ENCODE results near the gene TMED5. TPM values are rescaled to one million over a fixed set of nuclear protein-coding genes. Genes with fewer than 3 reads are reported as not detected.

Gene TMED5
- polyA plus RNA-seq, 3 donors, result 30.0 to 75.8 (median 62.8) TPM

DNA sequence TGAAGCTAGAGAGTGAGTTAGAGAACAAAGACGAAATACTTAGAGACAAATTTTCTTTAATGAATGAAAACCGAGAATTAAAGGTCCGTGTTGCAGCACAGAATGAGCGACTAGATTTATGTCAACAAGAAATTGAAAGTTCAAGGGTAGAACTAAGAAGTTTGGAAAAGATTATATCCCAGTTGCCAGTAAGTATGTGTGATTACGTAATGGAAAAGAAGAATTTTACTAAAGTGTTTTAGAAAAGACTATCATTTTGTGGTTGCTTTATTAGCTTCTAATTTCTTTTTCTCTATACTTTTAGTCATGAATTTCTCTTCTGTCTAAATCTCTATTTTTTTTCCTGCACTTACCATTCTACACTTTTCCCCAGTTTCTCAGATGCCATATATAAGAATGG, 27.0 kb upstream of the TMED5 start:
- no peaks in the 10 kb centered on the region for H3K4me1 ChIP-seq (ENCODE audit: control insufficient read depth in 1 of 2, insufficient read depth in 2 of 2, low read length in 2 of 2)
- Mint-ChIP-seq H3K36me3 (peaks cover 26 to 41% of the 10 kb centered on the region in 2 donors), H3K27ac (no peak overlapping the region), H3K27me3 (ENCODE audit: low read depth in 3 of 3) (no peaks in the 10 kb centered on the region), H3K4me1 (no peaks in the 10 kb centered on the region), H3K4me3 (no peak overlapping the region), H3K9me3 (no peaks in the 10 kb centered on the region)
- WGBS (ENCODE audit: insufficient coverage), result 100% methylated on average over 4 of the region's 5 CpGs
- H3K4me3 ChIP-seq (replicated peaks in 1 of 3; ENCODE audit: low read depth in 2 of 3, low read length in 3 of 3), result no peak overlapping the region
- TF ChIP-seq, protein P1, sequence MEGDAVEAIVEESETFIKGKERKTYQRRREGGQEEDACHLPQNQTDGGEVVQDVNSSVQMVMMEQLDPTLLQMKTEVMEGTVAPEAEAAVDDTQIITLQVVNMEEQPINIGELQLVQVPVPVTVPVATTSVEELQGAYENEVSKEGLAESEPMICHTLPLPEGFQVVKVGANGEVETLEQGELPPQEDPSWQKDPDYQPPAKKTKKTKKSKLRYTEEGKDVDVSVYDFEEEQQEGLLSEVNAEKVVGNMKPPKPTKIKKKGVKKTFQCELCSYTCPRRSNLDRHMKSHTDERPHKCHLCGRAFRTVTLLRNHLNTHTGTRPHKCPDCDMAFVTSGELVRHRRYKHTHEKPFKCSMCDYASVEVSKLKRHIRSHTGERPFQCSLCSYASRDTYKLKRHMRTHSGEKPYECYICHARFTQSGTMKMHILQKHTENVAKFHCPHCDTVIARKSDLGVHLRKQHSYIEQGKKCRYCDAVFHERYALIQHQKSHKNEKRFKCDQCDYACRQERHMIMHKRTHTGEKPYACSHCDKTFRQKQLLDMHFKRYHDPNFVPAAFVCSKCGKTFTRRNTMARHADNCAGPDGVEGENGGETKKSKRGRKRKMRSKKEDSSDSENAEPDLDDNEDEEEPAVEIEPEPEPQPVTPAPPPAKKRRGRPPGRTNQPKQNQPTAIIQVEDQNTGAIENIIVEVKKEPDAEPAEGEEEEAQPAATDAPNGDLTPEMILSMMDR (IDR thresholded peaks at IDR 0.05), result no peak
- H3K79me2 ChIP-seq (ENCODE audit: insufficient read depth, low read length), result no peaks in the 10 kb centered on the region
- no peak for DNase-seq
- no peaks in the 10 kb centered on the region for H4K20me1 ChIP-seq (ENCODE audit: insufficient read depth, low read length)
- H3K27ac ChIP-seq (ENCODE audit: low read depth in 1 of 2, low read length in 2 of 2), result no peak overlapping the region
- H3K4me2 ChIP-seq (replicated peaks; ENCODE audit: extremely low read depth, low read length, poor library complexity, severe bottlenecking), result no peak overlapping the region
- H3K27me3 ChIP-seq (ENCODE audit: control insufficient read depth in 2 of 2, insufficient read depth in 2 of 2, low read length in 2 of 2), result no peaks in the 10 kb centered on the region
- H2AFZ ChIP-seq (ENCODE audit: insufficient read depth, low read depth, low read length, poor library complexity, severe bottlenecking), result no peak overlapping the region
- no peaks in the 10 kb centered on the region for H3K9me3 ChIP-seq (replicated peaks in 1 of 2; ENCODE audit: control insufficient read depth in 1 of 2, insufficient read depth in 1 of 2, low read length in 2 of 2)
- H3K36me3 ChIP-seq (replicated peaks in 1 of 2; ENCODE audit: control insufficient read depth in 1 of 2, insufficient read depth in 2 of 2, low read length in 2 of 2), result peaks cover 31 to 66% of the 10 kb centered on the region in 2 donors
- intact Hi-C loops (cut with micrococcal nuclease), result no loop called here
- H3K9ac ChIP-seq (ENCODE audit: insufficient read depth, low read length, poor library complexity, severe bottlenecking), result no peak overlapping the region

DNA sequence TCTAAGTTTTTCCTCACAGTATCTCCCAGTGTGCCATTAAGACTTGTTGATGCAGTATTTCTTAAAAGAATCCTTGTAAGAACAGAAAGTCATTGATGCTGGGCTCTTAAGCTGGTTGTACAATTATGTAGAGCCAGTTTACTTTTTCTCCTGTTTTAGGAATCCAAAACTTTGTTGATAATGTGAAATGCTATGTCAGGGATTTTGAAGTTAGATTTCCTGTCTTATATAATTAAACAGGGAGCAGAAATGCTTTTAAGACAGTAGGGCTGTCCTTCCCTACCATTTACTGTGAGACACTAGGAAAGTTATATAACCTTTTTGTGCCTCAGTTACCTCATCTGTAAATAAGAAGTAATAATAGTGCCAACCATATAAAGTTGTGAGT, 26.3 kb upstream of the TMED5 start:
- DNase-seq, result no peak
- no peak overlapping the region for H3K4me3 ChIP-seq (replicated peaks in 1 of 3; ENCODE audit: low read depth in 2 of 3, low read length in 3 of 3)
- no peaks in the 10 kb centered on the region for H3K4me1 ChIP-seq (ENCODE audit: control insufficient read depth in 1 of 2, insufficient read depth in 2 of 2, low read length in 2 of 2)
- no peak overlapping the region for H3K4me2 ChIP-seq (replicated peaks; ENCODE audit: extremely low read depth, low read length, poor library complexity, severe bottlenecking)
- Mint-ChIP-seq H3K4me3 (no peak overlapping the region), H3K27me3 (ENCODE audit: low read depth in 3 of 3) (no peaks in the 10 kb centered on the region), H3K27ac (no peak overlapping the region), H3K9me3 (no peaks in the 10 kb centered on the region), H3K36me3 (peaks cover 26 to 40% of the 10 kb centered on the region in 2 donors), H3K4me1 (no peaks in the 10 kb centered on the region)
- peaks cover 33 to 72% of the 10 kb centered on the region in 2 donors for H3K36me3 ChIP-seq (replicated peaks in 1 of 2; ENCODE audit: control insufficient read depth in 1 of 2, insufficient read depth in 2 of 2, low read length in 2 of 2)
- no peaks in the 10 kb centered on the region for H3K79me2 ChIP-seq (ENCODE audit: insufficient read depth, low read length)
- H3K9me3 ChIP-seq (replicated peaks in 1 of 2; ENCODE audit: control insufficient read depth in 1 of 2, insufficient read depth in 1 of 2, low read length in 2 of 2), result no peaks in the 10 kb centered on the region
- H2AFZ ChIP-seq (ENCODE audit: insufficient read depth, low read depth, low read length, poor library complexity, severe bottlenecking), result no peak overlapping the region
- H3K27ac ChIP-seq (ENCODE audit: low read depth in 1 of 2, low read length in 2 of 2), result no peak overlapping the region
- no peak overlapping the region for H3K9ac ChIP-seq (ENCODE audit: insufficient read depth, low read length, poor library complexity, severe bottlenecking)
- TF ChIP-seq, protein P1 (IDR thresholded peaks at IDR 0.05), result no peak
- no peaks in the 10 kb centered on the region for H3K27me3 ChIP-seq (ENCODE audit: control insufficient read depth in 2 of 2, insufficient read depth in 2 of 2, low read length in 2 of 2)
- intact Hi-C loops (cut with micrococcal nuclease), result no loop called here
- no peaks in the 10 kb centered on the region for H4K20me1 ChIP-seq (ENCODE audit: insufficient read depth, low read length)
